ENCODE measurements around the gene TBCB.

DNA sequence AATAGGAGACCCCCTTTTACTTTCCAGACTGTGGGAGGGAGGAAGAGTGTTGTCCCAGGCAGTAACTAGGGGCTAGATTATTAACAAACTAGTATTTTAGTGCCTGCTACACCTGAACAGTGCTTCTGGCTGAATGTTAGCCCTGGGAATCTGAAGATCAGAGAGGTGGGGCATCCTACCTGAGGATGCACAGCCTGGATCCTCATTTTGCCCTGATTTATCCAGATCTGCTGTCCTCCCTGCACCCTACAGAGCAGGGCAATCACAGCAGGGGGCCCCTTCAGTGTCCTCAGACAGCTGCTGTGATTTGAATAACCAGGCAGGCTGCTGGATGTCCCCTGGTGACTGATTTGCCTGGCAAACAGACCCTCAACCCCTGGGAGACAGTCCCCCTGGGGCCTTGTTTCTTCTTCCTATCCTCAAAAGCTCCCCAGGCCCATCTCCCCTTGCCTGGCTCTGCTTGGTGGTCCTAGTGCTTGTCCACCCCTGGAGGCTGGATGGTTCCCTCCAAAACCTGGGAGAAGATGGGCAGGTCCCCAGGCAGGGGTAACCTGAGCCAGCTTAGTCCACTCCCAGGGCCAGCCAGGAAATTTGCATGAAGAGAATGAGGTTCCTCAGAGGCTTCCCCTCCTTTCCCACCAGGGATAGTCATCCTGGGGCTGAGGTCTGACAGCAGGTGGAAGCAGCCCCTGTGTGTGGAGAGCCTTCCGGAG is 4.6 kb upstream of the TBCB start, which contains the start of gene OVOL3:
- TF ChIP-seq CTCF (IDR thresholded peaks at IDR 0.05; ENCODE audit: extremely low read depth in 1 of 2, insufficient read depth in 1 of 2, low read depth in 1 of 2, low read length in 2 of 2): no peak
- TF ChIP-seq JUN (IDR thresholded peaks at IDR 0.05; ENCODE audit: borderline replicate concordance, insufficient read depth, insufficient read length, low read depth): no peak
- TF ChIP-seq, protein P1, sequence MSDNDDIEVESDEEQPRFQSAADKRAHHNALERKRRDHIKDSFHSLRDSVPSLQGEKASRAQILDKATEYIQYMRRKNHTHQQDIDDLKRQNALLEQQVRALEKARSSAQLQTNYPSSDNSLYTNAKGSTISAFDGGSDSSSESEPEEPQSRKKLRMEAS (IDR thresholded peaks at IDR 0.05; ENCODE audit: insufficient read depth, insufficient read length): no peak
- no peak for TF ChIP-seq POLR2AphosphoS5 (IDR thresholded peaks at IDR 0.05; ENCODE audit: insufficient read depth, low read depth, low read length)
- no peak for TF ChIP-seq POLR2A (IDR thresholded peaks at IDR 0.05; ENCODE audit: low read depth, low read length)
- TF ChIP-seq EZH2 (IDR thresholded peaks at IDR 0.05; ENCODE audit: borderline replicate concordance, low read depth, low read length, severe bottlenecking): no peak
- no peak for TF ChIP-seq MYC (IDR thresholded peaks at IDR 0.05; ENCODE audit: low read depth, low read length)
- TF ChIP-seq FOS (IDR thresholded peaks at IDR 0.05; ENCODE audit: borderline replicate concordance, insufficient read depth, low read length): no peak
- TF ChIP-seq GATA2 (IDR thresholded peaks at IDR 0.05; ENCODE audit: insufficient read depth, insufficient read length, low read depth, low read length): no peak

Data from endothelial cell of umbilical vein (primary cell).